Panc1 (cell line): Measurements from ENCODE around the gene HDLBP.

Experiments used
- POLR2AphosphoS5 ChIP-seq: IDR thresholded peaks from 2 replicates; pipeline ENCODE4 v1.6.1; 2012; ENCODE audit warnings: mild to moderate bottlenecking, low read depth, low read length, moderate library complexity
- REST ChIP-seq, 2 experiments: IDR thresholded peaks; 2 replicates each; pipeline ENCODE4 v1.6.1; 2011 to 2012; ENCODE audit warnings: low read depth in 2 of 2, control low read depth in 1 of 2, low read length in 1 of 2, mild to moderate bottlenecking in 1 of 2, moderate library complexity in 1 of 2; ENCODE audit not compliant: insufficient read depth in 1 of 2
- TCF7L2 ChIP-seq: IDR thresholded peaks from 2 replicates; pipeline ENCODE4 v1.6.1; 2011; ENCODE audit warnings: mild to moderate bottlenecking, low read depth, low read length, inconsistent platforms
- TF ChIP-seq, protein P1 (sequence below): fragments of 450-650 bp; IDR thresholded peaks from 2 replicates; pipeline ENCODE4 v1.5.1; 2017; ENCODE audit warnings: mild to moderate bottlenecking

- TF ChIP-seq, protein P1, sequence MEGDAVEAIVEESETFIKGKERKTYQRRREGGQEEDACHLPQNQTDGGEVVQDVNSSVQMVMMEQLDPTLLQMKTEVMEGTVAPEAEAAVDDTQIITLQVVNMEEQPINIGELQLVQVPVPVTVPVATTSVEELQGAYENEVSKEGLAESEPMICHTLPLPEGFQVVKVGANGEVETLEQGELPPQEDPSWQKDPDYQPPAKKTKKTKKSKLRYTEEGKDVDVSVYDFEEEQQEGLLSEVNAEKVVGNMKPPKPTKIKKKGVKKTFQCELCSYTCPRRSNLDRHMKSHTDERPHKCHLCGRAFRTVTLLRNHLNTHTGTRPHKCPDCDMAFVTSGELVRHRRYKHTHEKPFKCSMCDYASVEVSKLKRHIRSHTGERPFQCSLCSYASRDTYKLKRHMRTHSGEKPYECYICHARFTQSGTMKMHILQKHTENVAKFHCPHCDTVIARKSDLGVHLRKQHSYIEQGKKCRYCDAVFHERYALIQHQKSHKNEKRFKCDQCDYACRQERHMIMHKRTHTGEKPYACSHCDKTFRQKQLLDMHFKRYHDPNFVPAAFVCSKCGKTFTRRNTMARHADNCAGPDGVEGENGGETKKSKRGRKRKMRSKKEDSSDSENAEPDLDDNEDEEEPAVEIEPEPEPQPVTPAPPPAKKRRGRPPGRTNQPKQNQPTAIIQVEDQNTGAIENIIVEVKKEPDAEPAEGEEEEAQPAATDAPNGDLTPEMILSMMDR, result no peak
- TF ChIP-seq POLR2AphosphoS5 (no peak), TCF7L2 (no peak), REST (IDR thresholded peaks at IDR 0.05; ENCODE audit: insufficient read depth in 1 of 2, low read depth in 2 of 2, low read length in 1 of 2) (no peak)
Measured at GRCh38 chr2:241234066-241234790, 81.2 kb downstream of the HDLBP start.
